ENCODE results near the gene ABCC12.

The ABCC12 gene

GRCh38 chr16:48110982-48111381 lies 44.8 kb downstream of the ABCC12 start:
- in situ Hi-C loops (cut with MboI; ENCODE audit: low pct_unique_long_range_greater_than_20kb, low sequenced_read_pairs, unreplicated experiment) = no loop called here
- no peak for TF ChIP-seq CTCF (IDR thresholded peaks at IDR 0.05; ENCODE audit: extremely low read depth, insufficient read depth, missing control alignments)
- DNase-seq (ENCODE audit: low spot score) = no peak

GRCh38 chr16:48110000-48110399 lies 45.8 kb downstream of the ABCC12 start:
- no peak for DNase-seq (ENCODE audit: low spot score)
- in situ Hi-C loops (cut with MboI; ENCODE audit: low pct_unique_long_range_greater_than_20kb, low sequenced_read_pairs, unreplicated experiment) = no loop called here
- TF ChIP-seq CTCF (IDR thresholded peaks at IDR 0.05; ENCODE audit: extremely low read depth, insufficient read depth, missing control alignments) = no peak

- TF ChIP-seq CTCF (IDR thresholded peaks at IDR 0.05; ENCODE audit: extremely low read depth, insufficient read depth, missing control alignments) = no peak
- in situ Hi-C loops (cut with MboI; ENCODE audit: low pct_unique_long_range_greater_than_20kb, low sequenced_read_pairs, unreplicated experiment) = no loop called here
- no peak for DNase-seq (ENCODE audit: low spot score)
Measured at GRCh38 chr16:48109475-48109874, 46.3 kb downstream of the ABCC12 start.

- in situ Hi-C loops (cut with MboI; ENCODE audit: low pct_unique_long_range_greater_than_20kb, low sequenced_read_pairs, unreplicated experiment) = no loop called here
- TF ChIP-seq CTCF (IDR thresholded peaks at IDR 0.05; ENCODE audit: extremely low read depth, insufficient read depth, missing control alignments) = no peak
- DNase-seq (ENCODE audit: low spot score) = no peak
Measured at GRCh38 chr16:48106446-48106845, 49.3 kb downstream of the ABCC12 start.

Measured in GM13977 (cell line).